Activated T-cell treated with anti-CD3 and anti-CD28 coated beads, Interleukin-2, amount 50 U/mL, for 72 hours (primary cell): ENCODE results near the gene BLZF1. TPM values are rescaled to one million over a fixed set of nuclear protein-coding genes. Genes with fewer than 3 reads are reported as not detected.
"Not testable (repeated sequence)": the region's sequence is repeated elsewhere in the genome, so short reads cannot be mapped to it uniquely, and the experiment has no call there.

Experiments
- ATAC-seq, 2 donors: fragments of 150-1000 bp; cut with Tn5 transposase; replicated peaks in 1 of 2; 2 replicates each; pipeline ENCODE4 v1.10.0; 2021; ENCODE audit warnings: moderate library complexity in 2 of 2, mild to moderate bottlenecking in 1 of 2
- DNase-seq, 2 donors: peaks; one replicate each; pipeline ENCODE4 v3.0.0; 2021 to 2022; ENCODE audit warnings: mixed read lengths in 1 of 2
- H3K27ac Mint-ChIP-seq: one replicate; pipeline ENCODE4 v1.8.0; 2022; ENCODE audit warnings: mild to moderate bottlenecking, moderate library complexity, mixed read lengths
- H3K27me3 Mint-ChIP-seq: one replicate; pipeline ENCODE4 v1.8.0; 2022; ENCODE audit warnings: low read depth, mixed read lengths
- H3K36me3 Mint-ChIP-seq, 2 donors: one replicate each; pipeline ENCODE4 v1.8.0; 2022; ENCODE audit warnings: mixed read lengths in 2 of 2, mild to moderate bottlenecking in 1 of 2; ENCODE audit not compliant: insufficient read depth in 2 of 2
- H3K4me1 Mint-ChIP-seq: one replicate; pipeline ENCODE4 v1.8.0; 2022; ENCODE audit warnings: low read depth, mixed read lengths
- H3K4me3 Mint-ChIP-seq, 2 donors: one replicate each; pipeline ENCODE4 v1.8.0; 2022; ENCODE audit warnings: mild to moderate bottlenecking in 2 of 2, mixed read lengths in 2 of 2, moderate library complexity in 2 of 2
- H3K9me3 Mint-ChIP-seq, 2 donors: one replicate each; pipeline ENCODE4 v1.8.0; 2022; ENCODE audit warnings: mixed read lengths in 2 of 2
- total RNA-seq, 2 donors: library from RNA; stranded (reverse); gene quantifications; one replicate each; pipeline ENCODE4 v1.2.3, GENCODE V29; 2022

Gene BLZF1
- total RNA-seq, 2 donors from 2014 or later, result 7.8 to 8.7 TPM

GRCh38 chr1:169338617-169339016, 29.4 kb upstream of the BLZF1 start:
- Mint-ChIP-seq H3K9me3 (peaks cover 7% of the 10 kb centered on the region in 2 donors), H3K27ac (no peak overlapping the region), H3K36me3 (peaks cover 5 to 10% of the 10 kb centered on the region in 2 donors), H3K4me3 (no peak overlapping the region), H3K4me1 (peaks cover 13% of the 10 kb centered on the region), H3K27me3 (no peaks in the 10 kb centered on the region)
- DNase-seq (no peak), ATAC-seq (no peak)

GRCh38 chr1:169339773-169340172, 28.2 kb upstream of the BLZF1 start:
- Mint-ChIP-seq H3K4me1 (peaks cover 13% of the 10 kb centered on the region), H3K9me3 (peaks cover 7% of the 10 kb centered on the region in 2 donors), H3K27me3 (no peaks in the 10 kb centered on the region), H3K36me3 (peaks cover 3 to 10% of the 10 kb centered on the region in 2 donors), H3K4me3 (no peak overlapping the region), H3K27ac (no peak overlapping the region)
- no peak for ATAC-seq
- no peak for DNase-seq

DNA sequence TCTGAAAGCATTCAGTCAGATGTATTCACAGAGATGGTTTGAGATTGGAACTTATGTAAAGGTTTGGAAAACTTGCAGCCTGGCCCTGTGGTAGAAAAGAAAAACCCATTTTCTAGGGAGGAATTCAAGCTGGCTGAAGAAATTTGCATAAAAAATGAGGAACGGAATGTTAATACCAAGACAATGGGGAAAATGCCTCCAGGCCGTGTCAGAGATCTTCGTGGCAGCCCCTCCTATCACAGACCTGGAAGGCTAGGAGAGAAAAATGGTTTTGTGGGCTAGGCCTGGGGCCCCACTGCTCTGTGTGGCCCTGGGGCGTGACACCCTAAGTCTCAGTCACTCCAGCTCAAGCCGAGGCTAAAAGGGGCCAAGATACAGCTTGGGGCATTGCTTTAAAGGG, 27.1 kb upstream of the BLZF1 start:
- Mint-ChIP-seq H3K4me3 (no peak overlapping the region), H3K36me3 (peaks cover 0 to 6% of the 10 kb centered on the region in 2 donors), H3K27me3 (no peaks in the 10 kb centered on the region), H3K9me3 (peaks cover 4 to 7% of the 10 kb centered on the region in 2 donors), H3K4me1 (peaks cover 13% of the 10 kb centered on the region), H3K27ac (no peak overlapping the region)
- no peak for ATAC-seq
- DNase-seq, result no peak

DNA sequence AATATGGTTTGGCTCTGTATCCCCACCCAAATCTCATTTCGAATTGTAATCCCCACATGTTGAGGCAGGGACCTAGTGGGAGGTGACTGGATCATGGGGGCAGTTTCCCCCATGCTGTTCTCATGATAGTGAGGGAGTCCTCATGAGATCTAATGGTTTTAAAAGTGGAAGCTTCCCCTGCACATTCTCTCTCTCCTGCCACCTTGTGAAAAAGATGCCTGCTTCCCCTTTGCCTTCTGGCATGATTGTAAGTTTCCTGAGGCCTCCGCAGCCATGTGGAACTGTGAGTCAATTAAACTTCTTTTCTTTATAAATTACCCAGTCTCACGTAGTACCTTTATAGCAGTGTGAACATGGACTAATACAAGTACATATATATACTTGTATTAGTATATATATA, 25.9 kb upstream of the BLZF1 start:
- not testable (repeated sequence) for H3K36me3 Mint-ChIP-seq, H3K27me3 Mint-ChIP-seq, H3K27ac Mint-ChIP-seq, H3K9me3 Mint-ChIP-seq, ATAC-seq, H3K4me3 Mint-ChIP-seq, DNase-seq
- peaks cover 13% of the 10 kb centered on the region for H3K4me1 Mint-ChIP-seq

DNA sequence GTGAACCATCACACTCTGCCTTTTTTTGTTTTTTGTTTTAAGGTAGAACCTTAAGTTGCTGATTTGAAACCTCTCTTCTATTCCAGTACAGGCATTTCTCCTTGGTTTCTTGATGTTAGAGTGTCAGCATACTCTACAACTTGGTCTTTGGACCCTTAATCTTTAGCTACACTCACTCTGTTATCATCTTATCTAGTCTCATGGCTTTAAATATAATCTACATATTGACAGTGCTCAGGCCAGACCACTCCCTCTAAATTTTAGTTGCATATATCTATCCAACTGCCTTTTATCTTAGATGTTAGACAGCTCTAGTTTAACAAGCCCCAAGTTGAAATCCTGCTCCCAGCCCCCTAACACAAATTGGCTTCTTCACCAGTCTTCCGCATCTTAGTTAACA, 22.5 kb upstream of the BLZF1 start:
- H3K4me1 Mint-ChIP-seq, result peaks cover 2% of the 10 kb centered on the region
- DNase-seq, result no peak
- no peak for ATAC-seq

DNA sequence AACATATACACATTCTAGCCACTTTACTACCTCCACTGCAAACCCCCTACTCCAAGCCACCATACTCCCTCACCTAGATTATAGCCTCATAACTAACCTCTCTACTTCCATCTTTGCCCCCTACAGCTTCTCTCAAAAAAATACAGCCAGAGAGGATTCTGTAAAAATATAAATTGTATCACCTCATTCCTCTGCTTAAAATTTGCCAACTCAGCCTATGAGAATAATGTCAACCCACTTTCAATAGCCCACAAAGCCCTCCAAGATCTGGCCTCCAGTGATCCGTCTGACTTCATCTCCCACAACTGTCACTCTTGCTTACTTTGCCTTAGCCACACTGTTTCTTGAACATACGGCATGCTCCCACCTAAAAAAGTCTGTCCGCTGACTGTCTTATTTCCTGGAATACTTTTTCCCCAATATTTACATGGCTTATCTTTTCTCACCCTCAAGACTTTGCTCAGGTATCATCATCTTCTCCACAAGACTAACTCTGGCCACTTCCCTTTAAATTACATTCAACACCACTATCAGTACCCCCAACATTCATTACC, 21.9 kb upstream of the BLZF1 start:
- Mint-ChIP-seq H3K4me3 (no peak overlapping the region), H3K4me1 (peaks cover 2% of the 10 kb centered on the region), H3K36me3 (no peaks in the 10 kb centered on the region), H3K27ac (no peak overlapping the region), H3K9me3 (no peaks in the 10 kb centered on the region), H3K27me3 (no peaks in the 10 kb centered on the region)
- no peak for DNase-seq
- no peak for ATAC-seq

More for the DNA sequence above, 22.5 kb upstream of the BLZF1 start:
- Mint-ChIP-seq H3K9me3 (peaks cover 3 to 4% of the 10 kb centered on the region in 2 donors), H3K36me3 (peaks cover 0 to 3% of the 10 kb centered on the region in 2 donors), H3K27me3 (no peaks in the 10 kb centered on the region), H3K4me3 (no peak overlapping the region), H3K27ac (no peak overlapping the region)

- DNase-seq (no peak), ATAC-seq (no peak)
- Mint-ChIP-seq H3K9me3 (peaks cover 0 to 2% of the 10 kb centered on the region in 2 donors), H3K27me3 (no peaks in the 10 kb centered on the region), H3K4me1 (peaks cover 15% of the 10 kb centered on the region), H3K4me3 (no peak overlapping the region), H3K27ac (no peak overlapping the region), H3K36me3 (peaks cover 0 to 2% of the 10 kb centered on the region in 2 donors)
These were observed 20.2 kb upstream of the BLZF1 start for GRCh38 chr1:169347688-169348382.

- H3K27ac Mint-ChIP-seq, result no peak overlapping the region
- H3K9me3 Mint-ChIP-seq, result peaks cover 0 to 2% of the 10 kb centered on the region in 2 donors
- H3K4me1 Mint-ChIP-seq, result peaks cover 15% of the 10 kb centered on the region
- no peak overlapping the region for H3K4me3 Mint-ChIP-seq
- H3K27me3 Mint-ChIP-seq, result no peaks in the 10 kb centered on the region
- DNase-seq, result peak; percentile 14 to 27
- ATAC-seq, result no peak
- H3K36me3 Mint-ChIP-seq, result peaks cover 1 to 2% of the 10 kb centered on the region in 2 donors
These were observed 19.5 kb upstream of the BLZF1 start for GRCh38 chr1:169348383-169349036.

DNA sequence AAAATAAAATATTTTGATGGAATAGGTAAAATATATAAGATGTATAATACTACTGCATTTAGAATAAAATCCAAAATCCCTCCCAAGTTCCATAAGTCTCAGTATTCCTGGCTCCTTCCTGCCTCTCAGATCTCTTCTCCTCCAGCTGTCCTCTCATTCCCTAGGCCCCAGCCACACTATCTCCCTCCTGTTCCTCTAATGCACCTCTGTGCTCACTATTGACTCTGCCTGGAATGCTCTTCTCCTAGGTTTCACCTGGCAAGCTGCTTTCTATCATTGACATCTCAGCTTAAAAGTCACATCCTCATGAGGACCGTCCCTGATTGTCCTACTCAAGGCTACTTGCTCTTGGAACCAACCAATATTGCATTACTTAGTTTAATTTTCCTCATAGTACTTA, 7.6 kb upstream of the BLZF1 start:
- peaks cover 4% of the 10 kb centered on the region in 2 donors for H3K9me3 Mint-ChIP-seq
- no peak overlapping the region for H3K27ac Mint-ChIP-seq
- DNase-seq (no peak), ATAC-seq (no peak)
- no peak overlapping the region for H3K4me3 Mint-ChIP-seq
- H3K4me1 Mint-ChIP-seq, result peaks cover 7% of the 10 kb centered on the region
- H3K27me3 Mint-ChIP-seq, result no peaks in the 10 kb centered on the region
- peaks cover 0 to 4% of the 10 kb centered on the region in 2 donors for H3K36me3 Mint-ChIP-seq

GRCh38 chr1:169361281-169361680, 6.7 kb upstream of the BLZF1 start:
- Mint-ChIP-seq H3K4me3 (no peak overlapping the region), H3K27me3 (no peaks in the 10 kb centered on the region), H3K36me3 (peaks cover 0 to 4% of the 10 kb centered on the region in 2 donors), H3K9me3 (peaks cover 4% of the 10 kb centered on the region in 2 donors), H3K27ac (no peak overlapping the region), H3K4me1 (peaks cover 7% of the 10 kb centered on the region)
- no peak for ATAC-seq
- no peak for DNase-seq

- ATAC-seq (peak; percentile 33 to 37), DNase-seq (peak; percentile 35 to 46)
- Mint-ChIP-seq H3K4me3 (peak overlapping the region; percentile 36 to 64), H3K27ac (peak overlapping the region; percentile 86), H3K27me3 (no peaks in the 10 kb centered on the region), H3K36me3 (peaks cover 0 to 4% of the 10 kb centered on the region in 2 donors), H3K4me1 (peaks cover 7% of the 10 kb centered on the region), H3K9me3 (peaks cover 4% of the 10 kb centered on the region in 2 donors)
These were observed 4.8 kb upstream of the BLZF1 start for GRCh38 chr1:169363046-169363730.

DNA sequence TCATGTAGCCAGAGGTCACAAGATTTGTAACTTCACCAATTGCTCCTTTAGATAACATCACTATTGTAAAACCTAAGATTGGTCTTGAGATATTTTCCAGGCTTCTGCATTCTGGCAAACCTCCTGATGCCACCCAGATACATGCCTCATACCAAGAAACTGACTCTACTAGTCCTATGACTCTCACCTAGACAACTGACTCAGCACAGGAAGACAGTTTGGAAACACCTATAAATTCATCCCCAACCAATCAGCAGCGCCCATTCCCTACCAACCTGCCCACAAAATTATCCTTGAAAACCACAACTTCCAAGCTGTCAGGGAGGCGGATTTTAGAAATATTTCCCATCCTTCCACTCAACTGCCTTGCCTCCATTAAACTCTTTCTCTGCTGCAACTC, 3.0 kb upstream of the BLZF1 start:
- Mint-ChIP-seq H3K4me1 (peaks cover 18% of the 10 kb centered on the region), H3K36me3 (peaks cover 0 to 4% of the 10 kb centered on the region in 2 donors), H3K9me3 (peaks cover 4% of the 10 kb centered on the region in 2 donors), H3K4me3 (no peak overlapping the region), H3K27me3 (no peaks in the 10 kb centered on the region), H3K27ac (no peak overlapping the region)
- ATAC-seq, result peak; percentile 17 to 35
- peak; percentile 23 to 34 for DNase-seq
